GM19035 (cell line): Measurements from ENCODE around the gene CCDC80.

Source experiments
- ATAC-seq: cut with Tn5 transposase; IDR thresholded peaks from one replicate; pipeline ENCODE4 v1.9.1; 2021; ENCODE audit not compliant: unreplicated experiment

Gene CCDC80

GRCh38 chr3:112656043-112656442 lies 15.1 kb upstream of the CCDC80 start:
- ATAC-seq = no peak

GRCh38 chr3:112654979-112655378 lies 14.0 kb upstream of the CCDC80 start:
- no peak for ATAC-seq

GRCh38 chr3:112654492-112654891 lies 13.5 kb upstream of the CCDC80 start:
- no peak for ATAC-seq

GRCh38 chr3:112653881-112654300 lies 12.9 kb upstream of the CCDC80 start:
- ATAC-seq = no peak

GRCh38 chr3:112653209-112653871 lies 12.4 kb upstream of the CCDC80 start:
- no peak for ATAC-seq

- no peak for ATAC-seq
Measured at GRCh38 chr3:112651516-112651915, 10.6 kb upstream of the CCDC80 start.

- no peak for ATAC-seq
Measured at GRCh38 chr3:112651071-112651470, 10.1 kb upstream of the CCDC80 start.

- no peak for ATAC-seq
Measured at GRCh38 chr3:112650482-112650881, 9.5 kb upstream of the CCDC80 start.

- no peak for ATAC-seq
Measured at GRCh38 chr3:112649478-112649735, 8.5 kb upstream of the CCDC80 start.

GRCh38 chr3:112647122-112647521 lies 6.2 kb upstream of the CCDC80 start:
- ATAC-seq = no peak

- no peak for ATAC-seq
Measured at GRCh38 chr3:112646623-112647022, 5.7 kb upstream of the CCDC80 start.

GRCh38 chr3:112644453-112644852 lies 3.5 kb upstream of the CCDC80 start:
- no peak for ATAC-seq

GRCh38 chr3:112643621-112644240 lies 2.8 kb upstream of the CCDC80 start:
- ATAC-seq = no peak

GRCh38 chr3:112642912-112643506 lies 2.1 kb upstream of the CCDC80 start:
- ATAC-seq = peak; percentile 95

GRCh38 chr3:112640276-112640929 lies 540 bp downstream of the CCDC80 start:
- ATAC-seq = no peak

- ATAC-seq = no peak
Measured at GRCh38 chr3:112639455-112640225, 1.3 kb downstream of the CCDC80 start.

- no peak for ATAC-seq
Measured at GRCh38 chr3:112638327-112639020, 2.5 kb downstream of the CCDC80 start.

- ATAC-seq = no peak
Measured at GRCh38 chr3:112637700-112638099, 3.2 kb downstream of the CCDC80 start.

- ATAC-seq = no peak
Measured at GRCh38 chr3:112635674-112636073, 5.3 kb downstream of the CCDC80 start.

GRCh38 chr3:112634786-112635541 lies 6.0 kb downstream of the CCDC80 start:
- ATAC-seq = no peak
